Measurements from ENCODE around the gene SPNS3.

Gene SPNS3, protein sequence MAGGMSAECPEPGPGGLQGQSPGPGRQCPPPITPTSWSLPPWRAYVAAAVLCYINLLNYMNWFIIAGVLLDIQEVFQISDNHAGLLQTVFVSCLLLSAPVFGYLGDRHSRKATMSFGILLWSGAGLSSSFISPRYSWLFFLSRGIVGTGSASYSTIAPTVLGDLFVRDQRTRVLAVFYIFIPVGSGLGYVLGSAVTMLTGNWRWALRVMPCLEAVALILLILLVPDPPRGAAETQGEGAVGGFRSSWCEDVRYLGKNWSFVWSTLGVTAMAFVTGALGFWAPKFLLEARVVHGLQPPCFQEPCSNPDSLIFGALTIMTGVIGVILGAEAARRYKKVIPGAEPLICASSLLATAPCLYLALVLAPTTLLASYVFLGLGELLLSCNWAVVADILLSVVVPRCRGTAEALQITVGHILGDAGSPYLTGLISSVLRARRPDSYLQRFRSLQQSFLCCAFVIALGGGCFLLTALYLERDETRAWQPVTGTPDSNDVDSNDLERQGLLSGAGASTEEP

DNA sequence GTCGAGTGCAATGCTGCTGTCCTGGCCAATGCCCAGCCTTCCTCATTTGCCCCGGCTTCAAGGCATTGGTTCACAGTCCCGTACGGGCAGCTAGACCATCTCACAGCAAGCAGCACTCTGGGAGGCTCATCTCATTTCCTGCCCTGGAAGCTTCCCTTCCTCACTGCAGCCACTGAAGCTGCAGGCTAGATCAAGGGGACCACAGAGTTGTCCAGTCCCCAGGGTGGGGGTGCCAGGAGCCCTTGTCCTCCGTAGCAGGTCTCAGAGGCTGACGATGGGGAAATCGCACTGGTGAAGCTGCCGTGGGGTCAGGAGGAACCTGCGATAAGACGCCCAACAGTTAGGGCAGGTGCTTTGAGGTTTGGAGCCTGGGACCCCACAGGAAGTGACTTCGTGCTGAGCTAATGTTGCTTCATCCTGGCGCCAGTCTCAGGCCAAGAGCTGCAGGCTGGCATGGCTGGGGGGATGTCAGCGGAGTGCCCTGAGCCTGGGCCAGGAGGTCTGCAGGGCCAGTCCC, at the start of gene SPNS3:
TSS of gene SPNS3 (plus strand) at position 426 of the 517 bp plus-strand sequence. CDS start at position 454, 28 bp downstream.
- peak; percentile 44 for DNase-seq

DNA sequence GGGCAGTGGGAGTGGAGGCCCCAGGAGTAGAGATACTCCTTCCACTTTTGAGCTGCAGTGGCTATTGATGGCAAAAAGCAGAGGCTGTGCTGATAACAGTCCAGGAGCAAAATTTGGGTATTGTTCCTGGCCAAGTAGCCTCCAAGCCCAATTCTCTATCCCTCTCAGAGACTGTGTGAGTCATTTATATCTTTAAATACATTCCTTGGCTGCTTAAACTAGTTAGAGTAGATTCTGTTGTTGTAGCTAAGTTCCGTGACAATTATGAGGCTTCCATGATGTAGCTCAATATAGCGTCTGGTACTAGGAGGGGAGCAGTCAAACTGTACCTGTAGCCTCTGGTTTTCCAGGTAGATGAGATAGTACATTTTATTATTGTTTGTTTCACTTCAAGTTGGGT, 47.3 kb upstream of the SPNS3 start:
- DNase-seq: no peak

DNA sequence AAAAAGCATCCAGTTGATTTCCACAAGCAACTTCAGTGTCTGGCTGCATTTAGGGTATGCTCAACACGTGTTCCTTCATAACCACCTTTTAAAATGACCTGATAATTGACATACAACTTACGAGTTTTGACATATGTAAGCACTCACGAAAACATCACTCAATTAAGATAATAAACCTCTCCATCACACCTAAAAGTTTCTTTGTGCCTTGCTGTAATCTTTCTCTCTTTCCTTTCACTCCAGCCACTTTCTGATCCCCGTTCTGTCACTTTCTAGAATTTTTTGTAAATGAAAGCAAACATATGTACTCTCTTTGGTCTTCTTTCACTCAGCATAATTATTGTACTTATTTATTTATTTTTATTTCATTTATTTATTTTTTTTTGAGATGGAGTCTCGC, 46.6 kb upstream of the SPNS3 start:
- no peak for DNase-seq

DNA sequence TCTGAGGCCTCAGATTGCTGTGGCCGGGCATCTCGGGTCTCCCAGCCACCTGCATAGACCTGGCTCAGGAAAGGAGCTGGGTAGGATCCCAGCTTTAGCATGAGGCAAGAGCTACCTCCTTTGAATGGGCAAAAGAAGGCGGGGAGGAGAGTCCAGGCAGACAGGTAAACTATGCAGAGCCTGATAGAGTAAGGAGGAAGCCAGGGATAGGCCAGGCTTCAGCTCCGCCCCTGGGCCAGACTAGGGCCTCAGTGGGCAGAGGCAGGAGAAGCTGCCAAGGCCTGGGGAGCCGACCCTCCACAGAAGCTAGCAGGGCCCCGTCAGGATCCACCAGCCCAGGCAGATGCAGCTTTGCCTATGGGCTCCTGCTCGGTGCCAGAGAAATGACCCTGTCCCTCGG, 44.7 kb upstream of the SPNS3 start:
- DNase-seq: no peak

DNA sequence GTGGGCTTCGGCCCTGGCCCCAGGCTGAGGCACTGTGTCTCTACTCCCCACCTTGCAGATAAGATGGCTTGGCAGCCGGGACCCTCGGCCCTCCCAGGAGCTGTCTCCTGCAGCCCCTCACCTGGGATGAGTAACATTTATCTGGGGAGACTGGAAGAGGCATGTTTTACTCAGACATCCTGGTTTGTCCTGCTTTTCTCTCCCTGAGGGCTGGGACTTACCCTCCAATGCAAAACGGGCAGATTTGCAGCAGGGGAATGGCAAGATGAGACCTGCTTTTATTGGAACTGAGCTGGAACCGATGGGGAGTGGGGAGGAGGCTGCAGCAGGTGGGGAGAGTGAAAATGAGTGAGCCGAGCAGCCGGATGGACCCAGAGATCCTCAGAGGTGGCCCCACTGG, 39.9 kb upstream of the SPNS3 start:
- no peak for DNase-seq

DNA sequence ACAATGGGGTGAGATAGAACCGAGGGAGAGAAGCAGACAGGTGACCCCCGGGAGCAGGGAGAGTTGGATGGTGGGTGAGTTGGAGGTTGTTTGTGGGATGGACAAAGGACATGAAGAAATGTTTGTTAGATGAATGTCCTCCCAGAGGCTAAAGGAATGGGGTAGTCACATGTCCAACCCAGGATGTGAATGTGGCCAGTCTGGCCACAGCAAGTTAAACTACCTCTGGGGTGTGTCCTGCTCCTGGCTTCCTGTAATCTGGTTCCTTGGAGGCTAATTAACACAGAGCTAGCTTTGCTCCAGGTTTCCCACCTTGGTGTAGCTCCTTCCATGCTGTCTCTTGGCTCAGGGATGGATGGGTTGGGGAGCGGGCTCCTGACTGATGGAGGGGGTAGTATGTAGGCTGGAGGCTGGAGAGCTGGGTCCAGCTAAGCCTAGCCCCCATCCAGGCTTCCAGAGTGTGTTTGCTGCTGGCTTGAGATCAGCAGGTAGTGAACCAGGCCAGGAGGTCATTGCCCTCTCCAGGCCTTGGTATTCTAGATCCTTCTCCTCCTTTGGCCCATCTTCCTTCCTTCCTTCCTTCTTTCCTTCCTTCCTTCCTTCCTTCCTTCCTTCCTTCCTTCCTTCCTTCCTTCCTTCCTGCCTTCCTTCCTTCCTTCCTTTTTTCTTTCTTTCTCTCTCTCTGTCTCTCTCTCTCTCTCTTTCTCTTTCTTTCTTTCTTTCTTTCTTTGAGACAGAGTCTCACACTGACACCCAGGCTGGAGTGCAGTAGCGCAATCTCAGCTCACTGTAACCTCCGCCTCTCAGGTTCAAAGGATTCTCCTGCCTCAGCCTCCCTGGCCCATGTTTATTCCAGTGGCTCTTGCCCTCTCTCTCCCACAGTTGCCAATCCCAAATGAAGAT, 39.3 kb upstream of the SPNS3 start:
- no peak for DNase-seq

DNA sequence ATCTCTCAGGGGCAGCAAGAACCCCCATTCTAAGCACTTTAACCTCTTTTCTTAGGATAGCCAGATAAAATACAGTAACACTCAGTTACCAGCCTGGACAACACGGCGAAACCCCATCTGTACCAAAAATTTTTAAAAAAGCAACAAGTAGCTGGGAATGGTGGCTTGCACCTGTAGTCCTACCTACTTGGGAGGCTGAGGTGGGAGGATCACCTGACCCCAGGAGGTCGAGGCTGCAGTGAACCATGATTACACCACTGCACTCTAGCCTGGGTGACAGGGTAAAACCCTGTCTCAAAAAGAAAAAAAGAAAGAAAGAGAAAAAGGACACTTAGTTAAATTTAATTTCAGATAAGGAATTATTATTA, 38.6 kb upstream of the SPNS3 start:
- no peak for DNase-seq

DNA sequence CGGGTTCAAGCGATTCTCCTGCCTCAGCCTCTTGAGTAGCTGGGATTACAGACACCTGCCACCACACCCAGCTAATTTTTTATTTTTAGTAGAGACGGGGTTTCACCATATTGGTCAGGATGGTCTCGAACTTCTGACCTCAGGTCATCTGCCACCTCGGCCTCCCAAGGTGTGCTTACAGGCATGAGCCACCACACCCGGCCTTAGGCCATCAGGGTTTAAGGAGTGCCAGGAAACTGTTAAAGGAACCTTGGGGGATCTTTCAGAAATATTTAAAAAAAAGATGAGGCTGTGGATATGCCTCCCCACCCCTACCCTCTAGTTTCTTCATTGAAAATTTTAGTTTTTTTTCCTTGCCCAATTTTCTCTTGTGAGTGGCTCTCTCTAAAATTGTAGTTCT, 35.9 kb upstream of the SPNS3 start:
- no peak for DNase-seq

DNA sequence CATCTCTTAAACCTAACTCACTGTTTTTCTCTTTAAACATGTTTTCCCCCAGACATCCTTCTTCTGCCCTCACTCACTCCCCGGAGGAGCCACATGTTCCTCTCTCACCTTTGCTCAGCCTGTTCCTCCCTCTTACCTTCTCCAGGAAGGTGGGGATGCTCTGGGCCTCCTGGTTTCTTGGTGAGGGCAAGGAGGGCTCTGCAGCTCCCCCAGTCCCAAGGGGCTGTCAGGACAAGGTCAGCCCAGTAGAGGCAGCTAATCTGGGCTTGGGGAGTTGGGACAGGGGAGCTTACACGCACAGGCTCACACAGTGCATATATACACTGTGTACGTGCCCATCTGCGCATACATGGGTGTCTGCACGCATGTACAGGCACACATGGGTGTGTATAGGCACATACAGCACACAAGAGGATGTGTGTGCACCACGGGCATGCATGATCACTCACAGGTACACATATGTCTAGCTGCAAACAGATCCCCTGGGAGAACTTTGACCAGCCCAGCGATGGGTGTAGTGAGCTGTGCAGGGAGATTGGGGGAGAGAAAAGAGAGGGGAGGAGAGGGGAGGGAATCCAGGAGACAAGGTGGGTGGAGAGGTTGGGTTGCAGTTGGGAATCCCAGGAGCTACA, 28.6 kb upstream of the SPNS3 start:
- DNase-seq: no peak

DNA sequence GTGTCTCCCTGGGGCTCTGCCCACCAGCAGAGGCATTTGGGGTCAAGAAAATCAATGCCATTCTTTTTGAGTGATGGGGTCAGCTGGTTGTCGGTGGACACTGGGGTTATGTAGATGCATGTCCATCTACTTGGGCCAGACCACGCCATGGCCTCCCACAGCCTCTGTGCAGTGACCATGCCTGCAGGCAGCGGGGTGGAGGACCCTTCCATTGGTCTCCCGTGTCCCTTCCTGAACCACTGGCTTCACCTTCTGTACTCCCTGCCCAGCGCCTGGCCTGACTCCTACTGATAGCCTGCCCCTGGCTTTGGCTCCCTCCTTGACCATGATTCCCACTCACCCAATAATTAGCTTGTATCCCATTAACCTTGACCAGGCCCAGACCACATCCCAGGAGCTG, 28.0 kb upstream of the SPNS3 start:
- no peak for DNase-seq

DNA sequence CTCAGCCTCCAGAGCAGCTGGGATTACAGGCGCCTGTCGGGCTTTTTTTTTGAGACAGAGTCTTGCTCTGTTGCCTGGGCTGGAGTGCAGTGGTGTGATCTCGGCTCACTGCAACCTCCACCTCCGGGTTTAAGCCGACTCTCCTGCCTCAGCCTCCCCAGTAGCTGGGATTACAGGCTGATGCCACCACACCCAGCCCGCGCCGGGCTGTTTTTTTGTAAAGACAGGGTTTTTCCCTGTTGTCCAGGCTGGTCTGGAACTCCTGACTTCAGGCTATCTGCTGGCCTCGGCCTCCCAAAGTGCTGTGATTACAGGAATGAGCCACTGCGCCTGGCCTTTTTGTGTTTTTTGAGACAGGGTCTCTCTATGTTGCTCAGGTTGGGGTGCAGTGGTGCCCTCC, 27.4 kb upstream of the SPNS3 start:
- no peak for DNase-seq

DNA sequence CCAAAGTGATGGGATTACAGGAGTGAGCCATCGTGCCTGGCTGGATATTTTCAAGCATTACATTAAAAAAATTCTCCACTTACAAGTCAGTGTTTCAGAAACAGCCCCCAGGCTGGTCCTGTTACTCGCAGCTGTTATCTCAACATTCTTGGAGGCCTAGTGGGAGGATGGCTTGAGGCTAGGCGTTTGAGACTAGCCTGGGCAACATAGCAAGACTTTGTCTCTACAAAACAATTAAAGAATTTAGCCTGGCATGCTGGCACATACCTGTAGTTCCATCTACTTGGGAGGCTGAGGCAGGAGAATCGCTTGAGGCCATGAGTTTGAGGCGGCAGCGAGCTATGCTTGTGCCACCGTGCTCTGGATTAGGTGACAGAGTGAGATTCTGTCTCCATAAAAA, 26.5 kb upstream of the SPNS3 start:
- DNase-seq: no peak

DNA sequence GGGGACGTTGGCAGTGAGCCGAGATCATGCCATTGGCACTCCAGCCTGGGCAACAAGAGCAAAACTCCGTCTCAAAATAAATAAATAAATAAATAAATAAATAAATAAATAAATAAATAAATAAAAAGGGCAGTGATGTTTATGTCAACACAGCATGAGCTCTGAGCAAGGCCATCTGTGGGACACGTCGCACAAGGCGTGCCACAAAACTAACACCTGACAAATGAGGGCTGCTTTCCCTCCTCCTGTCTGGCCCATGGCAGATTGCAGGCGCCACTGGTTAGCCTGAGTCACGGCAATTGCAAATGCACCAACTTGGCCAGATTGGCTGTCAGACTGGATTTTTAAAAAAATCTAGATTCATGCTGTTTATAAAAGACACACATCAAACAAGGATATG, 25.9 kb upstream of the SPNS3 start:
- no peak for DNase-seq

DNA sequence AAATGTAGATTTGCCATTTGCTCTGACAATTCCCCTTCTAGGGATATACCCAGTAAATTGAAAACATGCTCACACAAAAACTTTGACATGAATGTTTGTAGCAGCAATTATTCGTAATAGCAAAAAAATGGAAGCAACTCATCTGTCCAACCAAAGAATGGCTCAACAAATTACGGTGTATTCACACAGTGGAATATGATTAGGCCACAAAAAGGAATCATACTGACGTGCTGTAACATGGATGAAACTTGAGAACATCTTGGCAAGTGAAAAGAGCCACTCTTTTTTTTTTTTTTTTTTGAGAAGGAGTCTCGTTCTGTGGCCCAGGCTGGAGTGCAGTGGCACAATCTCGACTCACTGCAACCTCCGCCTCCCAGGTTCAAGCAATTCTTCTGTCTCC, 24.1 kb upstream of the SPNS3 start:
- no peak for DNase-seq

DNA sequence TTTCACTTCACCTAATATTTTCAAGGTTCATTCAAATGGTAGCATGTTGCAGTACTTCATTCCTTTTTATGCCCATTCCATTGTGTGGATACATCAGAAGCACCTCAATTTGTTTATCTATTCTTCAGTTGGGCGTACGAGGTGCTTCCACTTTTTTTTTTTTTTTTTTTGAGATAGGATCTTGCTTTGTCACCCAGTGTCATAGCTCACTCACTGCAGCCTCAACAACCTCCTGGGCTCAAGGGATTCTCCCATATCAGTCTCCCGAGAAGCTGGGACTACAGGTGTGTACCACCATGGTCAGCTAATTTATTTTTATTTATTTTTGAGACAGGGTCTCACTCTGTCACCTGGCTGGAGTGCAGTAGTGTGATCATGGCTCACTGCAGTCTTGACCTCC, 22.5 kb upstream of the SPNS3 start:
- no peak for DNase-seq

DNA sequence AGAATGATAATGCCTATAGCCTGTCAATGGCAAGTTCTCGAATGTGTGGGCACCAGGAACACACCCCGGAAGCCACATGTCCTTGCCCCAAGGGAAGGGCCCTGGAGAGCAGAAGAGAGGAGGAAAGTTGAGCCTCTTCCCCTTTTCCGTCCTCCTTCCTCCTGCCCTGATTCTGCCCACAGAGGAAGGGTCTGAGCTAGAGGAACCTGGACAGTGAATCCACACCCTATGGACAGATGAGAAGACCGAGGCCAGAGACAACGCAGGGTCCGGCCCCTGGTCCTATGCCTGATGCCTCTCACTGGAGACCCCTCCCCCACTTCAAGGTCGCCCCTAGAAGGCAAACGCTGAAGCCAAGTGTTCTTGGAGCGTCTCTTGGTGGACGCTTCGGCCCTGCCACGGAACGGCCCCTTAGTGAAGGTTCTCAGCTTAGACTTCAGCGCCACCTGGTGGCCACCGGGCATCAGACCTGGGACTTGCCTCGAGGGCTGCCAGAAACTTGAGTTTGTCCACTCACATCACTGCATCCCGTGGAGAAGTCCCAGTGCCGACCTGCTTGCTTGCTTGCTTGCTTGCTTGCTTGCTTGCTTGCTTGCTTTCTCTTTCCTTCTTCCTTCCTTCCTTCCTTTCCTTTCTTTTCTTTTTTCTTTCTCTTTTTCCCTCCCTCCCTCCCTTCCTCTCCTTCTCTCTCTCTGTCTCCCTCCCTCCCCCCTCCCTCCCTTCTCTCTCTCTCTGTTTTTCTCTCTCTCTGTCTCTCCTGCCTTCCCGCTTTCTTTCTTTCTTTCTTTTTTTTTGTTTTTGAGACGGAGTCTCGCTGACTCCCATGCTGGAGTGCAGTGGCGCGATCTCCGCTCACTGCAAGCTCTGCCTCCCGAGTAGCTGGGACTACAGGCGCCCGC, 20.6 kb upstream of the SPNS3 start:
- DNase-seq: peak; percentile 95

DNA sequence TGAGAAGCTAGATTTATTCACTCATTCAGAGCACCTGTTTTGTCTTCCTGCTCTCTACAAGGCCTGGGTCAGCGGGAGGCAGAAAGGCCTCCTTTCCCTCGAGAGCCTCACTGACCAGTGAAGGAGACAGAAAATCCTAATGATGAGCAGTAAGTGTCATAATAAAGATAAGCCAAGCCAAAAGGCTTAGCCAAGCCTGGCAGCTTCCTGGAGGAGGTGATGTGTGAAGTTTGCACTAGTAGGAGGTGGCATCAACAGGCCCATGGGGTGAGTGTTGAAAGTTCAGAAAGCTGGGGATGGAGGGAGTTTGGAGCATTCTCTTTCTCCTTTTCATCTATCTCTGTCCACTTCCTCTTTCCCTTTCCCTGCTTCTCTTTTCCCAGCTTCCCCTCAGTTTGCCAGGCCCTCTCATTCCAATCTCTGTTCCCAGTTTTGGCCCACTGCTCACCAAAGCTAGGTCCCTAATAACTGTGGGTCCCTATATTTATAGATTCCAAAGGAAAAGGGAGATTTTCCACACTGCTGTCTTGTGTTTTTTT, 16.5 kb upstream of the SPNS3 start:
- no peak for DNase-seq

DNA sequence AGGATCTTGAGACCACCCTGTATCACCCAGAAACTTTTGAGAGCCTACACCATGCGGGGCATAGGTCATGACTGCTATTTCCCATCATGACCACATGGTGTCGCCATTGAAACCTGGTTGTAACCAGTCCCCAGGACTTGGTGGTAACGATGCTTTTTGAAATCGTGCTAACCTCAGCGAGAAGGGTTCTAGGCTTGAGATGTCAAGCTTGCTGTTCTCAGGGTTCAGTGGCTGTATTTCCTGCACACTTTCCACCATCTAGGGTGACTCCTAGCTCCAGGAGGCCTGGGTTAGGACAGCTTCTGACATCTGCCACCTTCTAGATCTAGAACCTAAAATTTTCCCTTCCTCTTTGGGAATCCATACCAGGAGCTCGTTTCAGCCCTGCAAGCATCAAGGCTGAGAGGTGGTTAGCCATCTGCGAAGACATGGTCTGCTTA, 13.0 kb upstream of the SPNS3 start:
- peak; percentile 61 for DNase-seq

DNA sequence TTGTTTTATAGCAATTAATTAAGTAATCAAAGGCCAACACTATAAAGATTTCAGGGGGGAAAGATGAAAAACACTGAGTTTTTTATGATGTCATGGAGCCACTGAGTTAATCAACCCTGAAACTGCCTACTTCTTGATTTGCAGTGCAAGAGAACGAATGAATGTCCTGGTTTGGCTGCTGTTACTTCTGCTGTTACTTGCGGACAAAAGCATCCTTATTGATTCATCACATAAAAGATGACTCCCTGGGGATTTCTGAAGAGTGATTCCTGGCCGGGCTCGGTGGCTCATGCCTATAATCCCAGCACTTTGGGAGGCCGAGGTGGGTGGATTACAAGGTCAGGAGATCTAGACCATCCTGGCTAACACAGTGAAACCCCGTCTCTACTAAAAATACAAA, 10.9 kb upstream of the SPNS3 start:
- no peak for DNase-seq

DNA sequence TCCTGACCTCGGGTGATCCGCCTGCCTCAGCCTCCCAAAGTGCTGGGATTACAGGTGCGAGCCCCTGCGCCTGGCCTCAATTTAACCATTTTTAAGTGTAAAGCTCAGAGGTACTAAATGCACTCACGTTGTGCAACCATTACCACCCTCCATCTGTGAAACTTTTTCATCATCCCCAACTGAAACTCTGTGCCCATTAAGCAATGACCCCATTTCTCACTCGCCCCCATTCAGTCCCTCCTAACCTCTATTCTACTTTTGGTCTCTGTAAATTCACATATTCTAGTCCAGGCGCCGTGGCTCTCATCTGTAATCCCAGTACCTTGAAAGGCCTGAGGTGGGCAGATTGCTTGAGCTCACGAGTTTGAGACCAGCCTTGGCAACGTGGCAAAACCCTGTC, 8.3 kb upstream of the SPNS3 start:
- no peak for DNase-seq

DNA sequence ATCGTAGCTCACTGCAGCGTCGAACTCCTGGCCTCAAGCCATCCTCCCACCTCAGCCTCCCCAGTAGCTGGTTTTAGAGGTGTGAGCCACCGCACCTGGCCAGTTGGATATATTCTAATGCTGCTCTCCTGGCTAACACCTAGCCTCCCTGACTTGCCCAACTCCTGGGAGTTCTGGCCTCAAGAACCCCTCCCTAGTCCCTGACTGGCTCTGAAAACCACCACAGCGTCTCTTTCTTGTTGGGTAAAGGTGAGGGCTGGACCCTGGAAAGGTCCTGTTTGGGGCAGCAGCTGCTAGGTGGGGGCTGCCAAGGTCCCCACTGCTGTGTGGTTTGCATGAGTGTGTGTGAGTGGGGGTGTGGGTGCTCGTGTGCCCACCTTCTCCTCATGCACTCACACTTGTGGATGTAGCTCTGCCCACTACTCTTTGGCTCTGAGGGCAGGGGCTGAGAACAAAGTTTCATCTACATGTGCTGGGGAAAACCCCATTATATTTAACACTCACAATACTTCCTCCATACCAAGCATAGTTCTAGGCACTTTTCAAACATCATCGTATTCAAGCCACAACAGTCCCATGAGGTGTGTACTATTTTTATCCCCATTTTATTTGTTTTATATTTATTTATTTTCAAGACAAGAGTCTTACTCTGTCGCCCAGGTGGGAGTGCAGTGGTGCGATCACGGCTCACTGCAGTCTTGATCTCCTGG, 7.1 kb upstream of the SPNS3 start:
- no peak for DNase-seq
